ENCODE data around the gene CSRP2.
A peak's percentile ranks its signal among the peaks of the same experiment; 100 is the strongest.

Gene CSRP2

GRCh38 chr12:76874027-76874426 lies 4.8 kb downstream of the CSRP2 start:
- DNase-seq (ENCODE audit: extremely low read depth, low read depth), result no peak
- H3K4me3 ChIP-seq (replicated peaks; ENCODE audit: low read depth, low read length), result no peak overlapping the region
- no peak for TF ChIP-seq CTCF (IDR thresholded peaks at IDR 0.05; ENCODE audit: low read depth, low read length, missing control alignments)

- no peak for TF ChIP-seq CTCF (IDR thresholded peaks at IDR 0.05; ENCODE audit: low read depth, low read length, missing control alignments)
- H3K4me3 ChIP-seq (replicated peaks; ENCODE audit: low read depth, low read length), result no peak overlapping the region
- no peak for DNase-seq (ENCODE audit: extremely low read depth, low read depth)
Observed at GRCh38 chr12:76872415-76872814, 6.4 kb downstream of the CSRP2 start.

- DNase-seq (ENCODE audit: extremely low read depth, low read depth), result no peak
- no peak overlapping the region for H3K4me3 ChIP-seq (replicated peaks; ENCODE audit: low read depth, low read length)
- no peak for TF ChIP-seq CTCF (IDR thresholded peaks at IDR 0.05; ENCODE audit: low read depth, low read length, missing control alignments)
Observed at GRCh38 chr12:76871742-76872141, 7.1 kb downstream of the CSRP2 start.

GRCh38 chr12:76871082-76871481 lies 7.7 kb downstream of the CSRP2 start:
- DNase-seq (ENCODE audit: extremely low read depth, low read depth), result no peak
- no peak for TF ChIP-seq CTCF (IDR thresholded peaks at IDR 0.05; ENCODE audit: low read depth, low read length, missing control alignments)
- H3K4me3 ChIP-seq (replicated peaks; ENCODE audit: low read depth, low read length), result no peak overlapping the region

- DNase-seq (ENCODE audit: extremely low read depth, low read depth), result peak; percentile 78
- no peak overlapping the region for H3K4me3 ChIP-seq (replicated peaks; ENCODE audit: low read depth, low read length)
- no peak for TF ChIP-seq CTCF (IDR thresholded peaks at IDR 0.05; ENCODE audit: low read depth, low read length, missing control alignments)
Observed at GRCh38 chr12:76866726-76867125, 12.1 kb downstream of the CSRP2 start.

- no peak for TF ChIP-seq CTCF (IDR thresholded peaks at IDR 0.05; ENCODE audit: low read depth, low read length, missing control alignments)
- H3K4me3 ChIP-seq (replicated peaks; ENCODE audit: low read depth, low read length), result no peak overlapping the region
- DNase-seq (ENCODE audit: extremely low read depth, low read depth), result no peak
Observed at GRCh38 chr12:76866151-76866567, 12.7 kb downstream of the CSRP2 start.

GRCh38 chr12:76864791-76865400 lies 13.9 kb downstream of the CSRP2 start:
- no peak overlapping the region for H3K4me3 ChIP-seq (replicated peaks; ENCODE audit: low read depth, low read length)
- DNase-seq (ENCODE audit: extremely low read depth, low read depth), result no peak
- no peak for TF ChIP-seq CTCF (IDR thresholded peaks at IDR 0.05; ENCODE audit: low read depth, low read length, missing control alignments)
